ENCODE data around the gene ZG16B.

Gene ZG16B

DNA sequence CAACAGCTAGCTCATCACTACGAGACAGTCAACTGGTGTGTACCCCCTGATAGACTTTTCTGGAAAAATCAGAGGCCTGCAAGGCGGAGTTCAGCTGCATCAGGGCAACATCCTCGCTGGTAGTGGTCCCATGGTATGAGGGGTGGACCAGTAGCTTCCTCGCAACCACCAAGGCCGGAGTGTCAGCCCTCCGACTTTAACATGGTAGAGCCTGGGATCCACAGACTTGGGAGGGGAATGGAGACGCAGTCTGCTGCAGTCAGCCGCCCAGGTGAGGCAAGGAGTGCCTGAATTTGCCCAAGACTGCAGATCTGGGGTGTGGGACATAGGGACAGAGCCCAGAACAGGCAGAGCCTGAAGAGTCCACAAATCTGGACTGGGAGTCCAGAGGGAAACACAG, 13.4 kb downstream of the ZG16B start:
- DNase-seq (ENCODE audit: low spot score): no peak

DNA sequence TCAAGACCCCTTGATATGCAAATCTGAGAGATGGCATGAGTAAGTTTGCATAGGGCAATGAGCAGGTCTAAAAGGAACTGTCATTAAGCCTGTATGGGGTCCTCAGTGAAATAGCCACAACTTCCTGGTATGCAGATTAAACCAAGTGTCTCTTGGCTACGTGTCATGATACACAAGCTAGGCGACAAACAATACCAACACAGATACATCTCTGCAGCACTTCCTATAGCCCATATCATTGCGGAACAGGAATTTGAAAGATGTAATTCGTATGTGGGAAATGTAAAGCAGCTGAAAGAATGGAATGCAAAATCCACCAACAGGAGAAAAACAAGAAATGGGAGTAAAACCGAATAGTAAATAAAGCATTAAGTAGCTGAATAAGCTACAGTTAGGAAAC, 15.0 kb downstream of the ZG16B start:
- no peak for DNase-seq (ENCODE audit: low spot score)

DNA sequence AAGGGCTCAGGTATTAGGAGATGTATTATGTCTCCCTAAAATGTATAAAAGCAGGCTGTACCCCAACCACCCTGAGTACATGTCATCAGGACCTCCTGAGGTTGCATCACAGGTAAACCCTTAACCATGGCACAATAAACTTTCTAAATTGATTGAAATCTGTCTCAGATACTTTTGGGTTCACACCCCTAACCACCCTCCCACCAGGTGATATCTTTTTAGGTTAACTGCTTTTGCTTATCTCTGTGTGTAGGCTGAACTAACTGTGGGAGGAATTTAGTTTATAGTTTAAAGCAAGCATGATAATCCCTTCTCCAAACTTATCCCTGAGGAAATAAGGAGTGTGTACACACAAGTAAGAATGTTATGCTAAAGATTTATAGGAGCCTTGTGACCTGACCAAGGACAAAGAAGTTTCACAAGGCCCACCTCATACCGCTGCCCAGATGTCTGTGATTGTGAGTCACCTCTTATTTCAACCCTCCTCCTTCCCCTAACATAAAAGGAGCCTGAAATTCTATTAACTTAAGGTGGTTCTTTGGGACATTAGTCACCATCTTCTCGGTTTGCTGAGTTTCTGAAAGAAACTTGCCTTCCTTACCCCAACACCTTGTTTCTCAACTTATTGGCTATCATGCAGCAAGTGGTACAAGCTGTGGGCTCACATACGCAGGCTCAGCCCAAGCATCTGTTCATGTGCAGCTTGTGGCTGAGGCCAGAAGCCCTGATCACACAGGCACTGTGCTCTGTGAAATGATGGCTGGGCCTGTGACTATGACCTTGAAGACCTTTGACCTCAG, 16.6 kb downstream of the ZG16B start:
- DNase-seq (ENCODE audit: low spot score): no peak

DNA sequence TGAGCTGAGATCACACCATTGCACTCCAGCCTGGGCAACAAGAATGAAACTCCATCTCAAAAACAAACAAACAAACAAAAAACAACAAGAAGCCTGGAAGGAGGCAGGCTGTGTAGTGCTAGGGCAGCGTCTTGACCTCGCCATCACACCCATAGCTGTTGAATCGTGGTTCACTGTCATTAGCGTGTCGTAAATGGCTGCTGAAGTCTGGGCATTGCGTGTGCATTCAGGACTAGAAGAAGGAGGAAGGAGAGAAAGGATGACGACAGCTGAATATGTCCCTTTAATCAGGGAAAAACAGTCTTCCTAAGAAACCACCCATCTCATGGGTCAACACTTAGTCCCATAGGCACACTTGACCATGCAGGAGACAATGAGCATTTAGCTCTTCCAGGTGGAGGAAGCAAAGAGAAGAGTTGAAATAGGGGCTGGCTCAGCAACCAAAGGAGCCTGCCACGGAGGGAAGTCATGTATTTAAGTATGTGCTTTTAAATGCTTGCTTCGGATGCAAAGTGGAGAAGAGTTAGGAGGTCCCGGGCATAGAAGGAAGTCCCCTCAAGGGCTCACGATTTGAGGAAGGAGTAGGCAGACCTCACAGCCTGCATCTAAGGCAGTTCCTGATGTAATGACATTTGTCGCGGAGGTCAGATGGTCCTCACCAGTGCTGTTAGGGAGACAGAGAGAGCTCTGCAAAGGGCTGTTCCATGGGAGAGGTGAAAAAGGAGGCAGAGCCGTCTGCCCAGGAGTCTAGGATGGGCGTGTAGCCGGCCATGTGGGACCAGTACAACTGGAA, 19.0 kb downstream of the ZG16B start:
- no peak for DNase-seq (ENCODE audit: low spot score)

- no peak for DNase-seq (ENCODE audit: low spot score)
These were observed 22.1 kb downstream of the ZG16B start for GRCh38 chr16:2852003-2852730.

DNA sequence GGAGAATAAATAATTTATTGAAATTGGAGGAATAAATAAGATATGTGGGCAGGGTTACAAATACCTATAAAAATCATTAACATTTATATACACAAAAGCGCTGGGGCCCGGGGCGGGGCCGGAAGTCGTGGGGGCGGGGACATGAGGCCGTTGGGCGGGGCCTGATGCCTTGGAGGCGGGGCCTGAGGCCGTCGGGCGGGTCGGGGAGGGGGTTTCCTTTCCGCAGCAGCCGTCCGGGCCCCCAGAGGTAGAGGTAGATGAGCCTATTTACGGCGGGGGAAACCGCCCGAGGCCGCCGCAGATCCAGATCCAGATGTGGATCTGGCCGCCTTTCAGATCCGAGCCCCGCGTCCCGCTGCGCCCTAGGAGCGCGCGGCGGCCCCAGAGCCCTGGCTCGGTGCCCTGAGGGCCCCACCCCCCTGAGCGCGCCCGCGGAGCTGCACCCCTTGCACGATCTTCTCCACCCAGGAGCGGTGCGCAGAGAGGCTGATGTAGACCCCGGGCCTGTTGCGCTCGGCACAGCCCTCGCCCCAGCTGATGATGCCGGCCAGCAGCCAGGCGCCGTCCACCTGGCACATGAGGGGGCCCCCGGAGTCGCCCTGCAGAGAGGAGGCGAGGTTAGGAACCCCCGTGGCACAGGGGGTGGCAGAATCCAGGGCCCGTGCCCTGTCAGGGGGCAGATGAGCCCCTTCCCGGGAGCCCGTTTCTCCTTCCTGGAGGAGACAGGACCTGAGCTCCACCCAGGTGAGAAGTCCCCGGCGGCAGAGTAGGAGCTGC, 22.8 kb downstream of the ZG16B start:
- DNase-seq (ENCODE audit: low spot score): no peak

GRCh38 chr16:2853531-2854073, 23.5 kb downstream of the ZG16B start:
- DNase-seq (ENCODE audit: low spot score): no peak

DNA sequence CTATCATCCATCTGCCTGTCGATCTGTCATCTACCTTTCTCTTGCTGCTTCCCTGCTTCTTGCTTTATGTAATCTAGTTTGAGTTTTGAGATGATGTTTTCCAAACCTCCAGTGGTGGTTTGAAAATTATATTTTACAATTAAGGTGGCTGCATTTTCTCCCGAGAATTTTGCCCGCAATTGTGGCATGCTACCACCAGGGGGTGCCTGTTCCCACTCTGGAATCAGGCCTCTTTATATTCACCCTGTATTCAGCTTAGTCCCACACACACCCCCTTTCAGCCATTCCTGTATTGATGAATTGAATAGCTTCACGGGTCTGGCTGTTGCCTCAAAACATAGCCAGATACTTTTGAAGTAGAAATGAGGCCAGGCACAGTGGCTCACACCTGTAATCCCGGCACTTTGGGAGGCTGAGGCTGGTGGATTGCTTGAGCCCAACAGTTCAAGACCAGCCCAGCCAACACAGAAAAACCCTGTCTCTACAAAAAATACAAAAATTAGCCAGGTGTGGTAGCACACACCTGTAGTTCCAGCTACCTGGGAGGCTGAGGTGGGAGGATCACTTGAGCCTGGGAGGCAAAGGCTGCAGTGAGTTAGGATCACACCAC, 24.7 kb downstream of the ZG16B start:
- no peak for DNase-seq (ENCODE audit: low spot score)

DNA sequence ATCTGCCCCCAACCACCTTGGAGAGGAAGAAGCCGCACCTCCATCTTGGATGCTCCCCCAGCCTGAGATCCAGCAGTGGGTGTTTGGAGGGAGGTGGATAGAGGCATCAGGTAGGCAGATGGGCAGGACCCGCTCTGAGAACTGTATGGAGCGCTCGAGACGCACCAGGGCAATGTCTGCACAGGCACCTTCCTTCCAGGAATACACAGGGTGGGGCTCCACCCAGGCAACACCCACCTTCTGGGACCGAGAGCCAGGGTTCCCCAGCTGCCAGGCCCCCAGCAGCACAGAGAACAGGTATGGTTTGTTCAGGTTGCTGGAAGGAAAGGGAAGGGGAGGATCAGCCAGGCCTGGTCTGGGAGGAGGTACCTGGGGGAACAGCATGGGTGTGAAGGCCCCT, 25.4 kb downstream of the ZG16B start:
- no peak for DNase-seq (ENCODE audit: low spot score)

GRCh38 chr16:2856061-2856670, 26.1 kb downstream of the ZG16B start:
- no peak for DNase-seq (ENCODE audit: low spot score)

- DNase-seq (ENCODE audit: low spot score): no peak
These were observed 26.8 kb downstream of the ZG16B start for GRCh38 chr16:2856686-2857450.

DNA sequence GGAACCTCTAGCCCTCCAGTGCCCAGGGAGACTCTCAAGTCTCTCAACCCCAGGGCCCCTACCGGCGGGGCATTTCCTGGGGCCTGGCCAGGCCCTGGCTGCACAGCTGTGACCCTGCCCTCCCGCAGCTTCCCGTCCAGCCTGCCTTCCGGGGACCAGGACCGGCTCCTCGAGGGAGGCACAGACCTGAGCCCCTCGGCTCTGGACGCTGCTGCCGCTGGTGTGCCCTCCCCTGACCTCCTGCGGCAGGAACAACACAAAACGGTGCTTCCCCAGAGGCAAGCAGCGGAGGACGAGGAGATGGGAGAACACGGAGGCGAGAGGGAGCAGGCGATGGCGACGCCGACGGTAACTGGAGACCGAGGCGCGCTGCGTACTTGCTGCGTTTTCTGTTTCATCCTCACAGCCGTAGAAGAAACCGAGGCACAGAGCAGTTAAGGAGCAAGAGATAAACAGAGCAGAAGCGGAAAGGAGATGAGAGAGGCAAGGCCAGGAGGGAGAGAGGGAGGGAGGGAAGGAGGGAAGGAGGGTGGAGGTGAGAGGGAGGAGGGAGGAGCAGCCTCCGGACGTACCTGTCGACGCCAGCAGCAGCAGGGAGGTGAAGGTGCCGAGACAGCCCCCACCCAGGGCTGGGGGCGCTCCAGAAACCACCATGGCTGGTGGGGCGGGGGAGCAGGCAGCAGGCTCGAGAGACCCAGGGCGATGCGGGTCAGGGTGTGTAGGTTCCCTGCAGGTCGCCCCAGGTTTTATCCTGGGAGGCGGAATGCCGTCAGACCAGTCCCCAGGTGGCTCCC, 27.5 kb downstream of the ZG16B start, which contains the start of gene PRSS22:
PRSS22 (minus strand) TSS at position 720 of the 794 bp plus-strand sequence; CDS start at position 654, 66 bp downstream.
- DNase-seq (ENCODE audit: low spot score): no peak

GRCh38 chr16:2858245-2859025, 28.3 kb downstream of the ZG16B start:
- DNase-seq (ENCODE audit: low spot score): no peak

DNA sequence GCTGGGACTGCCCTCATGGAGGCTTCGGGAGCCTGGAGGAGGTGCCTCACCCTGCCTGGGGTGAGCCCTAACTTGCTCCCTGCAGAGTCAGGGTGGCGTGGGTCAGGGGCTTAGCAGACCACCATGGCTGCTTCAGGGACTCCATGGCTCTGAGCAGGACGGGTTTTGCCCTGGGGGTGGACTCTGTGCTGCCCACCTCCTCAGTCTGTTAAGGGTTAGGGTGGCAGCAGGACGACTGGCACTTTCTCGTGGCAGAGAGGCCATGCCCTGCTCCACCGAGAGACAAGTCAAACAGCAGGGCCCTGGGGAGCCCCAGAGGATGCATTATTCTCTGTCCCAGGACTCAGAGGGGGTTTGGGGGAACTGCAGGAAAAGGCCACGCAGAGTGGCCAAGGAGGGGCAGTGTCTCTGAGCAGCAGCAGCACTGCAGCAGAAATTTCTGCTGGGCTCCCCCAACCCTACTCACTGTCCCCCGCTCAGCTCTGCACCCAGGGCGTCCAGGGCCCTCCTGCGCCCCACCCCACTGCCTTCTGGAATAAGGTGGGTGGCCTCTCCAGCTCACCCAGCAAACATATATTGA, 29.7 kb downstream of the ZG16B start:
- DNase-seq (ENCODE audit: low spot score): no peak

DNA sequence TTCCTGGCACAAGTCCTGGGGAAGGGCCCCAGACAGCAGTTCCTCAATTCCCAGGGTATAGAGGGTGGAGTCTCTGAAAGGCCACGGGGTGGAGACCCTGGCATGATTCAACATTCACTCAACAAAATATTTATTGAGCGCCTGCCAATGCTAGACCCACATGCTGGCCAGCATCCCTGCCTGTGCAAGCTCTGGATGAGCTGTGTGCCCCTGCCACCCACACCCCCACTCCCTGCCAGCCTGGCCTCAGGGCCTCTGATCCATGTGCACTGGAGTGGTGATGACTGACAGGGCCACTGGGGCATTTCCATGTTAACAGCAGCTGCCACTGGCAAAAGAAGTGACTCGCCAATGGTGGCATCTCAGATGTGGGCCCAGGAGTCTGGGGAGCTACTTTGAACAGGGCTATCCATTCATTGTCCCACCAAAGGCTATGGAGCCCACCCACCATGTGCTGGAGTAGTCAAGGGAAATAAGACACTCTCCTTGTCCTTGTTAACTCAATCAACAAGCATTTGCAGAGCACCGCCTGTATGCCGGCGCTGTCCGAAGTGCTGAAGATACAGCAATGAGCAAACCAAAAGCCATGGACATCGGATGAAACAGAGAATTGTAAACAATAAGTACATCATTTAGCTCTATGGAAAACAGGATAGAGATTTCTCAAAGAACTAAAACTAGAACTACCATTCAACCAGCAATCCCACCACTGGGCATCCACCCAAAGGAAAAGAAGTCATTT, 30.9 kb downstream of the ZG16B start:
- DNase-seq (ENCODE audit: low spot score): no peak

DNA sequence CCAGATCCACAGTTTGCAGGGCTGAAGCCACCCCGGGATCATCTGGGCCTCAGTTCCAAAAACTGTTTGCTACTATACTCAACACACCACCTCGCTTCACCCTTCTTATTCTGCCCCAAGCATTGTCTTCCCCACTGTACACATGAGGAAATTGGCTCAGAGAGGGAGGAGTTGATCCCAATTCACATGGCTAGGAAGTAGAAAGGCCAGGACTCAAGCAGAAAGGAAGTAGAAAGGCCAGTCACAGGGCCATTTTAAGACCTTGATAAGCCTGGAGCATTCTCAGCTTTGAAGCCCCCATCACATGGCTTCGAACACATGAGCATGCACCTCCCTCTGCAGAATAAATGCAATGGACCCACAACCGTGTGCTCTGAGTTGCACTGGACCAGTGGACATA, 35.5 kb downstream of the ZG16B start:
- no peak for DNase-seq (ENCODE audit: low spot score)

- no peak for DNase-seq (ENCODE audit: low spot score)
These were observed 36.3 kb downstream of the ZG16B start for GRCh38 chr16:2866431-2866830.
